Erythroblast (primary cell): ENCODE results near the gene DAZL.

Experiments
- GATA1 ChIP-seq: IDR thresholded peaks from 2 replicates; pipeline ENCODE4 v1.6.1; 2011; ENCODE audit warnings: low read depth, mild to moderate bottlenecking, control low read depth, low read length, moderate library complexity
- POLR2A ChIP-seq: IDR thresholded peaks from 2 replicates; pipeline ENCODE4 v1.6.1; 2011; ENCODE audit warnings: mild to moderate bottlenecking, low read length

DNA sequence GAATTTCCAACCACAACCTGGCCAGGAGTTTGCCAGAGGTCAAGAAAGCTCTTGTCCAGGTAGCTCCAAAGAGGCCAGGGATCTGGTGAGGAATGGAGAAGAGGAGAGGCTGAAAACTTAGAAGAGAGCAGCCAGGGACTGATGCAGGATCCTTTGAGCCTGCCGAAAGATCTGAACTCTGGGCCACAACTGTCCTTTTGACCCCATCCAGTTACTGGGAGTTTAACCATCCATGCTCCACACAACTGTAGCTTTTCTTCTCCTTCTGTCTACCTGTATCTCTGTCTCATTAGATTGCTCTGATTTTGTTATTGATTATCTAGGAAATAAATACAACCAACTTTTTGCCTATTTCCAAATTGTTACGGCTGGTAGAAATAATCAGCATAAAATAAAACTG lies 36.7 kb downstream of the DAZL start:
- no peak for TF ChIP-seq POLR2A
- no peak for TF ChIP-seq GATA1
